DOHH2 (cell line): ENCODE results near the gene SCUBE1.

Experiments used
- CTCF ChIP-seq: fragments of 200-600 bp; sonication (generic); IDR thresholded peaks from one replicate; pipeline ENCODE4 v1.5.1; 2014; ENCODE audit warnings: antibody characterized with exemption, mild to moderate bottlenecking, low read depth, low read length; ENCODE audit not compliant: poor library complexity, severe bottlenecking
- EZH2phosphoT487 ChIP-seq: fragments of 200-600 bp; sonication (generic); IDR thresholded peaks from 2 replicates; pipeline ENCODE4 v1.6.1; 2017; ENCODE audit warnings: borderline replicate concordance, mild to moderate bottlenecking, antibody characterized with exemption, low read length, moderate library complexity, mixed read lengths

- no peak for TF ChIP-seq CTCF
- TF ChIP-seq EZH2phosphoT487 = no peak
Observed at GRCh38 chr22:43317239-43317638, 25.9 kb downstream of the SCUBE1 start.
